Fibroblast of skin of abdomen (primary cell): ENCODE measurements around the gene LHX6.
A peak's percentile ranks its signal among the peaks of the same experiment; 100 is the strongest.

Experiments
- DNase-seq: peaks from one replicate; pipeline ENCODE4 v3.0.0-alpha.2; 2013

The LHX6 gene

GRCh38 chr9:122234022-122234748, 5.4 kb upstream of the LHX6 start:
- no peak for DNase-seq

- no peak for DNase-seq
These were observed 4.1 kb upstream of the LHX6 start for GRCh38 chr9:122232796-122233306.

- no peak for DNase-seq
These were observed 704 bp upstream of the LHX6 start for GRCh38 chr9:122229485-122229837.

- DNase-seq = no peak
These were observed 578 bp downstream of the LHX6 start for GRCh38 chr9:122228191-122228567.

GRCh38 chr9:122227575-122227900, 1.2 kb downstream of the LHX6 start:
- no peak for DNase-seq

- no peak for DNase-seq
These were observed 1.8 kb downstream of the LHX6 start for GRCh38 chr9:122226758-122227574.

- DNase-seq = no peak
These were observed 2.5 kb downstream of the LHX6 start for GRCh38 chr9:122226142-122226757.

- no peak for DNase-seq
These were observed 3.2 kb downstream of the LHX6 start for GRCh38 chr9:122225312-122226141.

GRCh38 chr9:122223435-122223834, 5.3 kb downstream of the LHX6 start:
- no peak for DNase-seq

GRCh38 chr9:122222791-122223190, 6.0 kb downstream of the LHX6 start:
- DNase-seq = no peak

GRCh38 chr9:122221183-122221811, 7.5 kb downstream of the LHX6 start:
- DNase-seq = no peak

- DNase-seq = no peak
These were observed 8.0 kb downstream of the LHX6 start for GRCh38 chr9:122220673-122221182.

- peak; percentile 14 for DNase-seq
These were observed 8.7 kb downstream of the LHX6 start for GRCh38 chr9:122219856-122220672.

GRCh38 chr9:122218935-122219855, 9.6 kb downstream of the LHX6 start:
- DNase-seq = no peak

- DNase-seq = no peak
These were observed 10.5 kb downstream of the LHX6 start for GRCh38 chr9:122218071-122218934.

GRCh38 chr9:122217640-122218039, 11.1 kb downstream of the LHX6 start:
- DNase-seq = no peak

GRCh38 chr9:122216798-122217418, 11.8 kb downstream of the LHX6 start:
- no peak for DNase-seq

- no peak for DNase-seq
These were observed 12.5 kb downstream of the LHX6 start for GRCh38 chr9:122216138-122216797.
